Vagina (tissue), 2 donors: ENCODE results near the gene TNS1.

Experiments
- POLR2A ChIP-seq, 2 donors: fragments of 450-650 bp; IDR thresholded peaks; one replicate each; pipeline ENCODE4 v1.6.1; 2017; ENCODE audit warnings: antibody characterized with exemption in 2 of 2, mild to moderate bottlenecking in 2 of 2, moderate library complexity in 2 of 2
- POLR2AphosphoS5 ChIP-seq, 2 donors: sonication (generic); formaldehyde crosslinking; IDR thresholded peaks; one replicate each; pipeline ENCODE4 v1.9.0; 2017; ENCODE audit warnings: antibody characterized with exemption in 2 of 2, mild to moderate bottlenecking in 2 of 2, low read depth in 1 of 2; ENCODE audit not compliant: insufficient read depth in 1 of 2

GRCh38 chr2:217935901-217936684 lies 66.7 kb downstream of the TNS1 start:
- TF ChIP-seq POLR2A (IDR thresholded peaks at IDR 0.05) (no peak), POLR2AphosphoS5 (IDR thresholded peaks at IDR 0.05; ENCODE audit: insufficient read depth in 1 of 2, low read depth in 1 of 2) (no peak)
